Omental fat pad (tissue), 4 donors: ENCODE measurements around the gene TPRA1. TPM values are rescaled to one million over a fixed set of nuclear protein-coding genes. Genes with fewer than 3 reads are reported as not detected.

ENCODE experiments used
- ATAC-seq: fragments of 150-250 bp; one replicate; pipeline ENCODE4 v1.9.1; 2016; ENCODE audit warnings: mild to moderate bottlenecking, moderate library complexity; ENCODE audit not compliant: low FRiP score
- DNase-seq: peaks from one replicate; pipeline ENCODE4 v3.0.0-alpha.2; 2019; ENCODE audit warnings: low spot score
- total RNA-seq, 4 donors: library from RNA; depleted of rRNA; stranded (reverse); fragments of >200 nt; gene quantifications; one replicate each; pipeline ENCODE4 v1.1.0, GENCODE V29; 2016
- TF ChIP-seq, protein P1 (sequence below), 3 donors: fragments of 450-650 bp; IDR thresholded peaks; one replicate each; pipeline ENCODE4 v1.5.1; 2016 to 2017; ENCODE audit warnings: antibody characterized with exemption in 3 of 3, mild to moderate bottlenecking in 3 of 3, moderate library complexity in 2 of 3

The TPRA1 gene
- total RNA-seq, 4 donors from 2014 or later, result 31.4 to 39.0 (median 33.5) TPM

DNA sequence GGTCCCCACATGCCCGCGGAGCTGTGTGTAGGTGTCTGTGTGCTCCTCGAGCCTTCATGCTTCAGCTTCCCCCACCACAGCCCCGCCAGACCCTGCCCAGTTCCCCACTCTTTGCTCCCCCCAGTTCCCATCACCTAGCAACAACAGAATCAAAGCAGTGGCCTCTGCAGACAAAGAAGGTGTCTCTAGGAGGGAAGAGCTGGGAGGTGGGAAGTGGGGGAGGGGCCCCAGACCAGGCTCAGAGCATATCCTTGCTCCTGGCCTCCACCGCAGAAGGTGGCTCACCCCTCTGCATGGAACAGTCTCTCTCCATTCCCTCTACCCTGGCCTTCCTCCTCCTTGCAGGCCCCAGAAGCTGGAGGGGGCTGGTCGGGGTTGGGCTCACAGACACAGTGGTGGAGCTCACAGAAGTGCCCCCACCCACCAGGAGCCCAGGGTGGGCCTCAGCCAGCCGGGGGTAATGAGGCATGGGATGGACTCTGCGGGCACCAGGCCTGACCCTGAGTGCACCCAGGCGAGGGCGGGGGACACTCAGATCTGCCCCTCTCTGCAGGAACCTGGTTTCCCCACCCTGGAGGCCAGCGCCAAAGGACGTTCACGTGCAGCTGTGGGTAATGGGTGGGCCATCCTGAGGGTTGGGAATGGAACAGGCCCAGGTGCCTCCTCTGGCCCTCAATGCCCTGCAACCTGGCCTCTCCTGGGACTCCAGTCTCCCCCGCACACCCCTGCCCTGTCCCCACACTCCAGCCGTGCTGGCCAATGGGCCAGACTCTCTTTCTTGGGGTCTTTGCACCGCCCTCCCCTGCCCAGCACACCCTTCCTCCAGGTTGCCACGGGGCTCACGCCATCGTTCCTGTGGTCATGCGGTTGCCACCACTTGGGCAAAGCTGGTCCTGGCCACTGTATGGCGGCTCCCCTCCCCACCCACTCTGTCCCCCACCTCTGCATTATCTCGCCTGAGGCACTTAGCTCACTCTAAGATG is 53.4 kb downstream of the TPRA1 start:
- TF ChIP-seq, protein P1, sequence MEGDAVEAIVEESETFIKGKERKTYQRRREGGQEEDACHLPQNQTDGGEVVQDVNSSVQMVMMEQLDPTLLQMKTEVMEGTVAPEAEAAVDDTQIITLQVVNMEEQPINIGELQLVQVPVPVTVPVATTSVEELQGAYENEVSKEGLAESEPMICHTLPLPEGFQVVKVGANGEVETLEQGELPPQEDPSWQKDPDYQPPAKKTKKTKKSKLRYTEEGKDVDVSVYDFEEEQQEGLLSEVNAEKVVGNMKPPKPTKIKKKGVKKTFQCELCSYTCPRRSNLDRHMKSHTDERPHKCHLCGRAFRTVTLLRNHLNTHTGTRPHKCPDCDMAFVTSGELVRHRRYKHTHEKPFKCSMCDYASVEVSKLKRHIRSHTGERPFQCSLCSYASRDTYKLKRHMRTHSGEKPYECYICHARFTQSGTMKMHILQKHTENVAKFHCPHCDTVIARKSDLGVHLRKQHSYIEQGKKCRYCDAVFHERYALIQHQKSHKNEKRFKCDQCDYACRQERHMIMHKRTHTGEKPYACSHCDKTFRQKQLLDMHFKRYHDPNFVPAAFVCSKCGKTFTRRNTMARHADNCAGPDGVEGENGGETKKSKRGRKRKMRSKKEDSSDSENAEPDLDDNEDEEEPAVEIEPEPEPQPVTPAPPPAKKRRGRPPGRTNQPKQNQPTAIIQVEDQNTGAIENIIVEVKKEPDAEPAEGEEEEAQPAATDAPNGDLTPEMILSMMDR (IDR thresholded peaks at IDR 0.05), result no peak
- DNase-seq, result no peak
- ATAC-seq, result no peak

DNA sequence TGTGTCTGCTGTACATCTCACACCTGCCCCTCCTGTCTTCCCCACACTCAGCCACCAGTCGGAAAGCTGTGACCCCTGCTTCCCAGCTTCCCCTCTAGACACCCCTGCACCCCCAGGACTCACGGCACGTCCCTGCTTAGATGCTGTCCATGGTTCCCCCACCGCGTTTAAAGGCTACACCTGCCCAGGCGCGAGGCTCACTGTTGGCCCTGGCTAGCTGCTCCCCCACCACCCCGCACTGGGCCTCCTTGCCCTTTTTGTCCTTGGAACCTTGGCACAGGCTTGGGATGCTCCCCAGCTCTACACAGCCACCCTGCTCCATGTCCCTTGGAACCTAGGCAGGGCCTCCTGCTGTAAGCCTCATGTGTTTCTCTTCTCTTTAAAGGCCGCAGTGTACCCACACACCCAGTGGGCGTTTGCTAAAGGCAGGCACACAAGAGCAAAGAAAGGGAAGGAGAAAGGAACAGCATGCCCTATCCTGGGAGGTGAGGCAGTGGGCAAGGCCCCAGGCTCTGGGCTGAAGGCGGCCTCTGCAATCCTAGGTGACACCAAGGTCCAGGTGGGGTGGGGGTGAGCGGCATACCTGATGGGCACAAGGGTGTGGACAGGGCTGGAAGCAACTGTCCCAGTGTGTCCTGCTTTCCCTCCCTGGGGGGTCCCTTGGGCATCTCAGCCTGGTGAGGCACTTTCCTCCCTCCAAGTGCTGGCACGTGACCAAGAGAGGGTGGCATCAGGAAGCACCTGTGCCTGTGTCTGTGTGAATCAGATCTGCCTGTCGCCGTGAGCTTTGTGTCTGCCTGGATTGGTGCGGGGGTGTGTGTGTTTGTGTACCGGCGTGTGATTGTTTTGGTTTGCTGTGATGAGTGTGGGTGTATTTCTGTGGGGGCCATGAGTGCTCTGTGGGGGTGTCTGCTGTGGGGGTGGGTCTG is 54.4 kb downstream of the TPRA1 start:
- DNase-seq, result no peak
- ATAC-seq, result no peak
- TF ChIP-seq, protein P1 (IDR thresholded peaks at IDR 0.05), result no peak

DNA sequence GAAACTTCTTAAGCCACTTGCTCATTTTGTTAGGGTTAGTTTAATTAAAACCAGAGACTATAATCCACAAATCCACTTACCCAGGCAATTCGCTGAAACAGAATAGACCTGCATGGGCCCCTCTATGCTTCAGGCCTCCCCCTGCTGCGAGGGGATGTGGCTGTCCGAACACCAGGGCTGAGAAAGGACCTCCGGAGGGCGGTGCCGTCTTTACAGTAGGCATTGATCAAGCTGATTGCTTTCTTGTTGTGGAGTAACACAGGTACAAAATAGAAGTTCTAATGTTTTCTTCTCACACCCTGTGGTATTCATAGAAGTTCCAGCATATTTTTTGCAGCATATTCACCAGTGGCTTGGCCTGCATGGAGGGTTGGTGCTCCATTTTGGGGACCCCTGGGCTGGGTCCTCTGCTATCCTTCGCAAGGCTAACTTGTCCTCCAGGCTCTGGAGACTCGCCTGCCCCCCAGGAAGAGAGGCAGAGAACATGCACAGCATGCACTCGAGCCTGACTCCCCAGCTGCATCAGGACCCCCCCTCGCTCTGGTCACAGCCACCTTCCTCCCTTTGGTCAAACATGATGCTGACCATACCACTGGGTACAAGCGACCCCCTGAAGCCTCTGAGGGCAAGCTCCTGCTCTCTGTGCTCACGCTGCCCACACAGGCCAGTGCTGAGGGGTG is 55.3 kb downstream of the TPRA1 start:
- ATAC-seq (no peak), DNase-seq (no peak)

DNA sequence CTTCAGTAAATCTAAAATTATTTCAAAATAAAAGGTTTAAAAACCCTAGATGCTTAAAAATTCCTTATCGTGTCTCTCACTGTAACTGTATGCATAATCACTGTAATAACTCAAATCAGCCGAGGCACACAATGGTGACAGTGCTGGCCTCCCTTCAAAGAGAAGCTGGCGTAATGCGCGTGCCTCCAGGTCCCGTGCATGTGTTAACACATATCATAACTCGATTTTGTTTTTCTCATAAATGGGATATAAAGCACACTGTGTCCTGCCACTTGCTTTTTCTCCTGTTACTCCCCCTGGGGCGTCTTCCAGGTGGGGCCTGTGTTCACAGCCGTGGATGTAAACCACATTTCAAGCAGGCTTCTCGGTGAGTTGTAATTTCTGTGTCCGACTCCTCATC is 56.0 kb downstream of the TPRA1 start:
- TF ChIP-seq, protein P1 (IDR thresholded peaks at IDR 0.05), result no peak
- ATAC-seq (no peak), DNase-seq (no peak)

More for the DNA sequence above, 55.3 kb downstream of the TPRA1 start:
- TF ChIP-seq, protein P1 (IDR thresholded peaks at IDR 0.05), result no peak

DNA sequence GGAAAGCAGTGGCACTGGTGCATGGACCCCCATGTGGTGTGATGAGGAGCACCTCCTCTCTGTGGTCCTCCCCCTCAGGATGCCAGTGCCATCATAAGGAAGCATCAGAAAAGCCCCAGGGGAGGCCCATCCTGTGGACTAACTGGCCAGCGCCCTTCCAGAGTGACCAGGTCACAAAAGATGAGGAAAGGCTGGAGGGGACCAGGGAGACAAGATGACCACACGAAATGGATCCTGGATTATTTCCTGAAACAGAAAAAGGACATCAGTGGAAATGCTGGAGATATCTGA is 56.4 kb downstream of the TPRA1 start:
- TF ChIP-seq, protein P1 (IDR thresholded peaks at IDR 0.05), result no peak
- ATAC-seq (no peak), DNase-seq (no peak)

DNA sequence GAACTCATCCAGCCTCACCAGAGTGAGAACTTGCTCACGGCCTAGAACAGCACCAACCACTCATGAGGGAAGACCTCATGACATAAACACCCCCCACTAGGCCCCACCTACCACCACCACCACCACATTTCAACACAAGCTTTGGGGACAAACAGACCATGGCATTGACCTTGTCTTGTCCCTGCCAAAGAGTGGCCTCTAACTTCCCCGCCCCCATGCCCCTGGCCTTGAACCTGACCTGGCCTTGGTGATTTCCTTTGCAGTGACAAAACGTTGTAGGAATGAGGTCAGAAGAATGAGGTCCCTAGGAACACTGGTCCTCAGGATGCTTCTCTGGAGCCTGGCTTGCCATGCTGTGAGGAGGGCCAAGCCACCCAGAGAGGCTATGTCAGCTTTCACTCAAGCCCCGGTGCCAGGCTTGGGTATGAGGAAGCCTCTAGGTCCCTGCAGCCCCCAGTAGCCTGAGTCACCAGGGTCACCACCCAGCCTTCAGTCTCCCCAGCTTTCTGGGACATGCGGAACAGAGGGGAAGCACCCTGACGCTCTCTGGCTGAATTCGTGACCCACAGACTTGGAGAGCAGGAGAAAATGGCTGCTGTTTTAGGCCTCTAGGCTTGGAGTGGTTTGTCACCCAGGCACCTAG is 57.9 kb downstream of the TPRA1 start:
- TF ChIP-seq, protein P1 (IDR thresholded peaks at IDR 0.05), result no peak
- ATAC-seq, result no peak
- DNase-seq, result no peak
